Activated CD8-positive, alpha-beta memory T cell treated with anti-CD3 and anti-CD28 coated beads for 24 hours (primary cell): ENCODE results near the gene MTPN.
A peak's percentile ranks its signal among the peaks of the same experiment; 100 is the strongest.

Source experiments
- DNase-seq: peaks from one replicate; pipeline ENCODE4 v3.0.0-alpha.2; 2020

MTPN gene

GRCh38 chr7:135981958-135982646, 4.9 kb upstream of the MTPN start:
- no peak for DNase-seq

GRCh38 chr7:135980665-135981180, 3.6 kb upstream of the MTPN start:
- peak; percentile 60 for DNase-seq

- no peak for DNase-seq
Observed at GRCh38 chr7:135980012-135980551, 2.9 kb upstream of the MTPN start.

DNA sequence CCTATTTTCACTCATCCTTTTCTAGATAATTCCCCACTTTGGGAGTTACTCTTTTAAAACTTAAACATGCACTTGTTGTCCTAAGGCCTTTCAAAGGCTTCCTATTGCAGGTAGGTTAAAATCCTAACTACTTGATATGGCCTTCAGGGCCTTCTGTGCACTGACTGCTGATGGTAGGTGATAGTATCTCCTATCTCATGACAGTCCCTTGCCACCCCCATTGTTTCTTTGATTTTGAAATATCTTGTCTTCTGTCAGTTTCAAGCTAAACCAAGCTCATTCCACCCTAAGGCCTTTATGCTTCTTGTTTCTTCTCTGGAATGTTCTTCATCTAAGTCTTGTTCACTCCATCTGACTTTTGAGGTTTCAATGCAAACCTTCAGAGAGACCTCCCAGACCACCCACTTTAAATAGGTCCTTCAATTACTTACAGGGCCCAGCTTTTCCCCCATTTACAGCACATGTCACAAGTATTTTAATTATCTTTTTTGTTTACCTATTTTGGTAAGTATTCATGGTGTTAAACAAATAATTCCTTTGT, 2.4 kb upstream of the MTPN start:
- DNase-seq = no peak

DNA sequence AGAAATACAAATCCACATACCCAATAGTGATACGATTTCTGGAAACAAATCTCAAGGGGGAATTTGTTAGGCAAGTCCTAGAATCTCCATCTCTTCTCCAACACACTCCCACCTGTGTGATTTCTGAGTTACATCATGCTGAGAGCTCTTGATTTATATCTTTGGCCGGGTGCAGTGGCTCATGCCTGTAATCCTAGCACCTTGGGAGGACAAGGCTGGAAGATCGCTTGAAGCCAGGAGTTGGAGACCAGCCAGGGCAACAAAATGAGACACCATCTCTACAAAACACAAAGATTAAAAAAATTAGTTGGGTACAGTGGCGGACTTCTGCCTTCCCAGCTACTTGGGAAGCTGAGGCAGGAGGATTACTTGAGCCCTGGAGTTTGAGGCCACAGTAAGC, 1.5 kb upstream of the MTPN start:
- DNase-seq = no peak

DNA sequence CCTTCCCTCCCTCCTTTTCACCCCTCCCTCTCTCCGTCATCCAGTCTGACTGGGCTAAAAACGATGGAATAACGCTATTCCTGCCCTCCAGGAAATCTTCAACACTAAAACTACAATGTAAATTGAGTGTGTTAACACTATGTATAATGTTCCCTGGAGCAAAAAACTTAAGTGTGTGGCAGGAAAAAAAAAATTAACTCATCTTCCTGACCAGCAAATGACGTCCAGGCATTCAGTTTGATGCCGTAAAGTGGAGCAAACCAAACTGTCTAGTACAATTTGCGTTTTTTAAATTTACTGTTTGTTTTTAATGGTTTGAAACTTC, 545 bp upstream of the MTPN start:
- no peak for DNase-seq

- DNase-seq = no peak
Observed at GRCh38 chr7:135976312-135977006, 700 bp downstream of the MTPN start.

GRCh38 chr7:135975166-135975565, 2.0 kb downstream of the MTPN start:
- no peak for DNase-seq

GRCh38 chr7:135974667-135975066, 2.5 kb downstream of the MTPN start:
- DNase-seq = no peak

- no peak for DNase-seq
Observed at GRCh38 chr7:135971366-135971725, 5.8 kb downstream of the MTPN start.

DNA sequence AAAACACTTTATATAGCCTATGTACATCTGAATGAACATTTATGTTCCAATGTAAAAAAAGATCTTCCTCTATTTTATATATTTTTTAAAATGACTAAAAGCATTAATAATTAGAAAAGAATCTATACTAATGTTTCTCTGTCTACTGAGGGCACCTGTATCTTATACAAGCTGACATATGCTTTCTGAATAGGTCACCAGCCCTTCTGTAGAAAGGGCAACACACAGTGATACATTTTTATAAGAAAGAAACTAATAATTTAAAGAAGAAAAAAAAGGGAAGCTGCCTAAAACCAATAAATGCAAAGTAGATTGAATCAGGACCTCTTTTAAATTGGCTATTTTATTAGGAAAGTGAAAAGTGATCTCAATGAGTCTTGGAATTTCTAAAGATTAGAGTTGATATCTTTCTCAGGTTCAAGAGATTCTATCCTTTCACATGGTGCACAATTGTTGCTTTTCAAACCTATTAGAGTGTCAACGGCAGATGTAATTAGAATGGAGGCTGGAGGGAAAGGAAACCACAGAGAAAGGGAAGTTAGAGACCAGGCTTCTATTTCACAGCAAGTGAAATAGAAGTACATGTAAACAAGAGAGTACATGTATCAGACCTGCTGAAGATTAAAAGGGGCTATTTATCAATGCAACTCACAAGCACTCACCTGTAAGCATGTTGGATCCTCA, 6.3 kb downstream of the MTPN start:
- no peak for DNase-seq

- no peak for DNase-seq
Observed at GRCh38 chr7:135970045-135970444, 7.1 kb downstream of the MTPN start.

DNA sequence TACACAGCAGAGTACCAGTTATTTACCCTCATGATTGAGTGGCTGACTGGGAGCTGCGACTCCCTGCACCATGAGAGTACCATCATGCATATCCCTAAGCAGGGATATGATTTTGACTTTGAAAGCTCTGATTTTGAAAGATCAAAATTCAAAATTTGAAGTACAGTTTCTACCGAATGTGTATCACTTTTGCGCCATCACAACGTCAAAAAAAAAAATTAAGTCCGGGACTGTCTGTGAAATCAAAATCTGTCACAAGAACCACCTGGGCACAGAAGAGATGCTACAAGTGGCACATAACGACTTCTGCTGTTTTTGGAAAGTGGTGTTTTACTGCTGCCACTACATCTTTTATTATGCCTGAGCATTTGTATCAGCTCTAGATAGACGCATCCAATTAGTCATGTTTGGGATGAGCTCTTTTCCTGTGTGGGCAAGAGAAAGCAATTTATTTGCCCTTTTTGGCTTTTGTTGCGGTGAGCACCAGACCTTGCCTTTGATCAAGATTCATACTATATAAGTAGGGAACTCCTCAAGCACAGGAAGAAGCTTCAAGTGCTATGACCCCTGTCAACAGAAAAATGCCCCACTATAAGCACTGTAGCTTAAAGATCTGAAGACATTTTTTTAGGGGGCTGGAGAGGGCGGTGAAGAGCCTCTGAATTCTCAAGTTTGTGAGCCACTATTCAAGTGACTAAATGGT, 10.7 kb downstream of the MTPN start:
- no peak for DNase-seq

DNA sequence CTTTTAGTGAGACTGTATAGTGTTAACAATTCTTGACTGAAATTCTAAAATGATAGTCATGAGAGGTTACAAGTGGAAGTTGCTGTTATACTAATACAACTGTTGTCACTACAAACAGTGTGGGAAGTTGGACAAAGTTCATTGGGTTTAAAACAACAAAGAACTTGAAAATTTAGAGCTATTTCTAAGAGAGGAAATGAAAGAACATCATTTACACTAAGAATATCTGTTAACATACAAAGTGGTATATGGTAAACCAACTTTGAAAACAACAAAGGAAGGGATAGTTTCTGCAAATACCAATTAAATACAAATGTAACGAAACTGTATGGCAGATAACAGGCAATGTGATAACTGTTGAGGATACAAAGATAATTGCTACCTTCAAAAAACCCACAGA, 11.6 kb downstream of the MTPN start:
- no peak for DNase-seq

- DNase-seq = no peak
Observed at GRCh38 chr7:135964791-135965190, 12.4 kb downstream of the MTPN start.

DNA sequence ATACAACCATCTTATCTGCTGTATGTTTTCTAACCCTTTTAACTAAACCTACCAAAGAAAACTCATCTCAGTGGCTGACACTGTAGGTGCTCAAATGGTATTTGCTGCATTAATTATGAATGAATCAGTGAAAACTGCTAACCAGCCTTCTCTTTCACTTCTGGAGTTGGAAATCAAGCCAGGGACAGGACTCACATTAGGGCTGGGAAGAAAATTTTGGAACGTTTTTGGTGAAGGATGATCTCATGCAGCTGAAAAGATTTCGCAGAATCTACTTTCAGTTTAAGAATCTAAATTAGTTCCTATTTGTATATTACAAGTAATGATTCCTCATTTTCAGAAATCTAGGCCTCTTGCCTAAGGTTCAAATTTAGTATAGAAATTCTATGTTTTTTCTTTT, 12.9 kb downstream of the MTPN start:
- DNase-seq = no peak

DNA sequence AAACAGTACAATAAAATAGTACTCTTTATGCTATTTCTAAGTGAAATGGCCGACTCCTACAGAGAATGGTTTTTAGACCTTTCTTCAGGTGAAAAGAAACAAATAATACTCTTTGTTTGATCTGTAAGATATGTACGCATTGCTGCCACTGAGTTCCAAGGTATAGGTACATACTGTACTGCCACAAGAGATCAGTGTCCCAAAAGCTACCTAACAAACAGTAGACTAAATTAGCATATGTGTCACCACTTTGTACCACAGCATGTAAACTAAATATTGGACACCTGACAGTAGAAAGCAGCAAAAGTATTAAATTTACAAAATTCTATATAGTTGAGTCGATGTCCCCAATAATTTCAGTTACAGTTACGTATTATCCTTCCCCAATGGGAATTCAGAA, 14.4 kb downstream of the MTPN start:
- no peak for DNase-seq

GRCh38 chr7:135960709-135961451, 16.3 kb downstream of the MTPN start:
- DNase-seq = no peak

- no peak for DNase-seq
Observed at GRCh38 chr7:135959646-135960363, 17.4 kb downstream of the MTPN start.

- DNase-seq = no peak
Observed at GRCh38 chr7:135958173-135958572, 19.0 kb downstream of the MTPN start.

- no peak for DNase-seq
Observed at GRCh38 chr7:135957627-135958026, 19.5 kb downstream of the MTPN start.

DNA sequence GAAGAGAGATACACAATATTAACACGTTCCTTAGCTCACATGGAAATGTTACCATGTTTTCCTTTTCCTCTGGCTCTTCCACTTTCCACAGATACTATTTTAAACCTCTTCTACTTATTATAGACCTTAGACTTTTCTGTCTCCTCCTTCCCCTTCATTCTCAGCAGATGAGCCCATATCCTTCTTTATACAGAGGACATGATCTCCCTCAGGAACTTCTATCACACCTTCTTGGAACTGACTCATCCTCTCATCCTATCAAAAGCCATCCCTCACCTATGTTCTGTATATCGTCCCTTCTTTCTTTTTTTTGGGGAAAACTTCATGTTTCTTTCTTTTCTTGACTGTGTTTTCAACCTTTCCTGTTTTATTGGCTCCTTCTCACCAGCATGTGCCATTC, 20.8 kb downstream of the MTPN start:
- no peak for DNase-seq
